Epidermal melanocyte (primary cell): ENCODE data around the gene ZNF423.

Experiments
- DNase-seq: peaks from one replicate; pipeline ENCODE4 v3.0.0; 2011; ENCODE audit warnings: low spot score; ENCODE audit not compliant: insufficient read length

ZNF423 gene

GRCh38 chr16:49462362-49462988, 393.4 kb downstream of the ZNF423 start:
- DNase-seq, result no peak

GRCh38 chr16:49461517-49461951, 394.4 kb downstream of the ZNF423 start:
- no peak for DNase-seq

- DNase-seq, result no peak
Measured at GRCh38 chr16:49460786-49461470, 395.0 kb downstream of the ZNF423 start.

GRCh38 chr16:49459953-49460735, 395.8 kb downstream of the ZNF423 start:
- DNase-seq, result no peak

- no peak for DNase-seq
Measured at GRCh38 chr16:49458656-49459445, 397.1 kb downstream of the ZNF423 start.

- no peak for DNase-seq
Measured at GRCh38 chr16:49458243-49458642, 397.7 kb downstream of the ZNF423 start.

- no peak for DNase-seq
Measured at GRCh38 chr16:49457196-49457595, 398.7 kb downstream of the ZNF423 start.

- DNase-seq, result no peak
Measured at GRCh38 chr16:49456763-49457162, 399.1 kb downstream of the ZNF423 start.

- no peak for DNase-seq
Measured at GRCh38 chr16:49455991-49456745, 399.7 kb downstream of the ZNF423 start.

GRCh38 chr16:49455181-49455990, 400.5 kb downstream of the ZNF423 start:
- no peak for DNase-seq

GRCh38 chr16:49454426-49455180, 401.3 kb downstream of the ZNF423 start:
- DNase-seq, result no peak

- no peak for DNase-seq
Measured at GRCh38 chr16:49453983-49454382, 401.9 kb downstream of the ZNF423 start.

GRCh38 chr16:49453021-49453420, 402.9 kb downstream of the ZNF423 start:
- DNase-seq, result no peak

- no peak for DNase-seq
Measured at GRCh38 chr16:49452578-49452977, 403.3 kb downstream of the ZNF423 start.

- no peak for DNase-seq
Measured at GRCh38 chr16:49452108-49452507, 403.8 kb downstream of the ZNF423 start.

GRCh38 chr16:49446805-49447204, 409.1 kb downstream of the ZNF423 start:
- DNase-seq, result no peak

GRCh38 chr16:49443576-49443975, 412.3 kb downstream of the ZNF423 start:
- DNase-seq, result no peak

- no peak for DNase-seq
Measured at GRCh38 chr16:49442805-49443204, 413.1 kb downstream of the ZNF423 start.

- no peak for DNase-seq
Measured at GRCh38 chr16:49441366-49441780, 414.5 kb downstream of the ZNF423 start.
